ENCODE data around the gene VASH2. TPM values are rescaled to one million over a fixed set of nuclear protein-coding genes. Genes with fewer than 3 reads are reported as not detected.

VASH2 gene
- total and polyA plus RNA-seq, 2 of the 8 experiments (the other 6 are each of a cell fraction or from before 2014, with no cell fraction given), result 44.0 to 187 TPM

GRCh38 chr1:212955961-212956620 lies 5.8 kb downstream of the VASH2 start:
- no peak overlapping the region for H3K14ac ChIP-seq (ENCODE audit: insufficient read length)
- 0 out of 4 replicates have a peak overlapping the region, but pooled peaks of 1 of the 2 experiments have one; percentile 4 for H3K4me2 ChIP-seq (ENCODE audit: insufficient read depth in 1 of 2, low read depth in 2 of 2, low read length in 2 of 2)
- no peak overlapping the region for H4K5ac ChIP-seq (ENCODE audit: insufficient read length, low read depth, low read length)
- 0 out of 2 replicates have a peak overlapping the region, but pooled peaks have one; percentile 43 for H3K27ac ChIP-seq (ENCODE audit: low read depth, low read length)
- no peak overlapping the region for H2BK20ac ChIP-seq (ENCODE audit: low read length)
- H2BK12ac ChIP-seq (ENCODE audit: low read depth, low read length), result no peak overlapping the region
- POLR2A ChIA-PET (ENCODE audit: partially characterized antibody), result interaction anchor here (1.6 to 9.3 kb wide), 6 partner anchors 8 to 98 kb away, joined by 3 to 172 read pairs (median 32); partner anchors contain the start of gene FLVCR1
- no peak overlapping the region; the same call in 1 of the 2 replicates for H3K18ac ChIP-seq (ENCODE audit: extremely low read depth, low read length)
- peaks cover 13% of the 10 kb centered on the region for H3K79me1 ChIP-seq (ENCODE audit: low read depth, low read length)
- no peak overlapping the region for H2AFZ ChIP-seq (ENCODE audit: low read length)
- H2BK15ac ChIP-seq (ENCODE audit: low read length), result no peak overlapping the region
- no peak overlapping the region for H3K4me3 ChIP-seq (ENCODE audit: extremely low read depth in 1 of 4, insufficient read depth in 2 of 4, low read depth in 3 of 4, low read length in 4 of 4)
- H3K23me2 ChIP-seq (ENCODE audit: low read depth, low read length), result peaks cover 7% of the 10 kb centered on the region
- 90% methylated on average over 8 of the region's 8 CpGs; no CpG with 5 or more reads in 1 of the 2 experiments for WGBS, 2 experiments (ENCODE audit: extremely low coverage in 1 of 2, insufficient coverage in 1 of 2, insufficient read length in 1 of 2, insufficient replicate concordance in 2 of 2, low coverage in 1 of 2, low lambda C conversion rate in 2 of 2, missing lambda C conversion rate in 1 of 2)
- no peaks in the 10 kb centered on the region for H3K27me3 ChIP-seq (replicated peaks in 1 of 4; ENCODE audit: control insufficient read depth in 3 of 4, extremely low read depth in 1 of 4, insufficient read depth in 3 of 4, low read length in 3 of 4)
- no peak overlapping the region for H4K8ac ChIP-seq (ENCODE audit: extremely low read depth, insufficient read depth, low read length)
- H2BK120ac ChIP-seq (replicated peaks; ENCODE audit: low read depth, low read length), result no peak overlapping the region
- DNase-seq (ENCODE audit: low read depth in 1 of 2, low spot score in 2 of 2) (no peak), FAIRE-seq (no peak)
- no peak overlapping the region for H2AK5ac ChIP-seq (ENCODE audit: low read depth, low read length)
- peaks cover 43 to 95% (median 77%) of the 10 kb centered on the region in 4 experiments for H3K36me3 ChIP-seq (ENCODE audit: control insufficient read depth in 2 of 4, insufficient read depth in 4 of 4, low read length in 3 of 4)
- H3K79me2 ChIP-seq (ENCODE audit: control insufficient read depth in 1 of 2, insufficient read depth in 2 of 2, low read length in 2 of 2), result peaks cover 0 to 81% of the 10 kb centered on the region in 2 experiments; a peak in 3 of 4 replicates
- no peak overlapping the region; the same call in 1 of the 2 replicates for H2BK5ac ChIP-seq (ENCODE audit: low read depth, low read length)
- H3K9ac ChIP-seq (replicated peaks in 1 of 4; ENCODE audit: extremely low read depth in 1 of 4, low read depth in 3 of 4, low read length in 3 of 4), result no peak overlapping the region; a peak in 2 of 7 replicates
- CTCF ChIA-PET (ENCODE audit: partially characterized antibody), result interaction anchor here (4.3 kb wide), 1 partner anchor 11 kb away, joined by 52 read pairs; no protein-coding TSS in a partner anchor
- peak overlapping the region; percentile 22 for H3K4ac ChIP-seq (replicated peaks; ENCODE audit: insufficient read length, low read depth, low read length)
- H3K9me3 ChIP-seq (ENCODE audit: insufficient read depth in 2 of 2, low read depth in 1 of 2, low read length in 1 of 2), result no peaks in the 10 kb centered on the region
- no peak overlapping the region for H3K23ac ChIP-seq (ENCODE audit: insufficient read length)
- H3K56ac ChIP-seq (replicated peaks; ENCODE audit: insufficient read length, low read depth, low read length), result no peak overlapping the region
- H4K20me1 ChIP-seq (replicated peaks in 1 of 2; ENCODE audit: control insufficient read depth in 1 of 2, insufficient read depth in 2 of 2, low read length in 2 of 2), result peaks cover 5 to 13% of the 10 kb centered on the region in 2 experiments
- peaks cover 6 to 21% (median 17%) of the 10 kb centered on the region in 4 experiments for H3K4me1 ChIP-seq (replicated peaks in 1 of 4; ENCODE audit: control insufficient read depth in 3 of 4, insufficient read depth in 4 of 4, low read length in 3 of 4)
- no peak for TF ChIP-seq TEAD4 (IDR thresholded peaks at IDR 0.05; ENCODE audit: low read depth, low read length)
- no peak for TF ChIP-seq BRCA1 (IDR thresholded peaks at IDR 0.05; ENCODE audit: low read depth, low read length)
- no peak overlapping the region for H4K91ac ChIP-seq (replicated peaks; ENCODE audit: insufficient read length, low read length)
